Mesenchymal stem cell (in vitro differentiated cells and primary cell): ENCODE measurements around the gene SLC9A9.

Experiments used
- DNase-seq: peaks from one replicate; pipeline ENCODE4 v3.0.0-alpha.2; 2013
- H2AFZ ChIP-seq: one replicate; pipeline ENCODE4 v1.6.1; 2013; ENCODE audit warnings: low read depth, mild to moderate bottlenecking, control low read depth, inconsistent platforms, low read length, moderate library complexity
- H2AK5ac ChIP-seq: 2 replicates; pipeline ENCODE4 v1.6.1; 2013; ENCODE audit warnings: low read length, moderate library complexity, mild to moderate bottlenecking, inconsistent platforms; ENCODE audit not compliant: severe bottlenecking
- H2BK120ac ChIP-seq: one replicate; pipeline ENCODE4 v1.6.1; 2013; ENCODE audit warnings: low read depth, mild to moderate bottlenecking, inconsistent platforms, low read length, moderate library complexity
- H2BK12ac ChIP-seq, 2 experiments: one replicate each; pipeline ENCODE4 v1.6.1; 2013; ENCODE audit warnings: inconsistent platforms in 2 of 2, low read length in 2 of 2, mild to moderate bottlenecking in 2 of 2, moderate library complexity in 2 of 2, control low read depth in 1 of 2
- H2BK15ac ChIP-seq: one replicate; pipeline ENCODE4 v1.6.1; 2013; ENCODE audit warnings: mild to moderate bottlenecking, low read depth, inconsistent platforms; ENCODE audit not compliant: poor library complexity, severe bottlenecking
- H2BK5ac ChIP-seq: 2 replicates; pipeline ENCODE4 v1.6.1; 2013; ENCODE audit warnings: low read depth, mild to moderate bottlenecking, low read length, control low read depth, inconsistent platforms; ENCODE audit not compliant: poor library complexity, severe bottlenecking
- H3K14ac ChIP-seq, 2 experiments: one replicate each; pipeline ENCODE4 v1.6.1; 2013; ENCODE audit warnings: inconsistent platforms in 2 of 2, low read length in 2 of 2, control low read depth in 1 of 2, mild to moderate bottlenecking in 1 of 2, moderate library complexity in 1 of 2
- H3K18ac ChIP-seq, 2 experiments: one replicate each; pipeline ENCODE4 v1.6.1; 2013; ENCODE audit warnings: inconsistent platforms in 2 of 2, low read length in 2 of 2, control low read depth in 1 of 2, low read depth in 1 of 2, mild to moderate bottlenecking in 1 of 2
- H3K23ac ChIP-seq, 2 experiments: one replicate each; pipeline ENCODE4 v1.6.1; 2013; ENCODE audit warnings: inconsistent platforms in 2 of 2, low read length in 2 of 2, mild to moderate bottlenecking in 2 of 2, moderate library complexity in 2 of 2, control low read depth in 1 of 2
- H3K27ac ChIP-seq: 2 replicates; pipeline ENCODE4 v1.5.1; 2013; ENCODE audit warnings: mild to moderate bottlenecking, moderate library complexity, low read length, control low read depth, inconsistent platforms; ENCODE audit not compliant: poor library complexity, severe bottlenecking
- H3K27me3 ChIP-seq, 2 experiments: 2 replicates each; pipeline versions ENCODE4 v1.6.1 to v1.7.0; 2013; ENCODE audit warnings: low read length in 2 of 2, mild to moderate bottlenecking in 2 of 2, moderate library complexity in 2 of 2, control low read depth in 1 of 2, inconsistent platforms in 1 of 2; ENCODE audit not compliant: control insufficient read depth in 1 of 2, insufficient read depth in 1 of 2
- H3K36me3 ChIP-seq, 2 experiments: 2 replicates each; pipeline versions ENCODE4 v1.6.1 to v1.7.0; 2013; ENCODE audit warnings: low read length in 2 of 2, control low read depth in 1 of 2, inconsistent platforms in 1 of 2, low read depth in 1 of 2, mild to moderate bottlenecking in 1 of 2; ENCODE audit not compliant: insufficient read depth in 2 of 2, control insufficient read depth in 1 of 2
- H3K4ac ChIP-seq, 2 experiments: one replicate each; pipeline ENCODE4 v1.6.1; 2013; ENCODE audit warnings: inconsistent platforms in 2 of 2, low read length in 2 of 2, mild to moderate bottlenecking in 2 of 2, moderate library complexity in 2 of 2, control low read depth in 1 of 2, low read depth in 1 of 2
- H3K4me1 ChIP-seq: 2 replicates; pipeline ENCODE4 v1.6.1; 2013; ENCODE audit warnings: low read depth, low read length, control low read depth; ENCODE audit not compliant: control insufficient read depth, insufficient read depth
- H3K4me2 ChIP-seq: 2 replicates; pipeline ENCODE4 v1.6.1; 2013; ENCODE audit warnings: low read length, mild to moderate bottlenecking, inconsistent platforms; ENCODE audit not compliant: poor library complexity, severe bottlenecking
- H3K4me3 ChIP-seq, 2 experiments: 2 replicates each; pipeline versions ENCODE4 v1.5.1 to v1.7.0; 2013; ENCODE audit warnings: low read length in 2 of 2, mild to moderate bottlenecking in 2 of 2, control low read depth in 1 of 2, low read depth in 1 of 2; ENCODE audit not compliant: insufficient read depth in 1 of 2
- H3K79me1 ChIP-seq: replicated peaks from 2 replicates; pipeline ENCODE4 v1.6.1; 2013; ENCODE audit warnings: mild to moderate bottlenecking, control low read depth, low read length, inconsistent platforms; ENCODE audit not compliant: poor library complexity, severe bottlenecking
- H3K9ac ChIP-seq: 2 replicates; pipeline ENCODE4 v1.7.0; 2013; ENCODE audit warnings: mild to moderate bottlenecking, low read length, moderate library complexity
- H3K9me3 ChIP-seq: 2 replicates; pipeline ENCODE4 v1.7.0; 2013; ENCODE audit warnings: mild to moderate bottlenecking, low read length; ENCODE audit not compliant: control insufficient read depth
- H4K8ac ChIP-seq: one replicate; pipeline ENCODE4 v1.6.1; 2013; ENCODE audit warnings: inconsistent platforms, mild to moderate bottlenecking, low read length, moderate library complexity
- H4K91ac ChIP-seq: one replicate; pipeline ENCODE4 v1.6.1; 2013; ENCODE audit warnings: mild to moderate bottlenecking, low read length, inconsistent platforms
- WGBS: methylation state at CpG from one replicate; pipeline ENCODE4 v1.1.7; 2013; ENCODE audit warnings: mixed read lengths; 5-methylcytosine and 5-hydroxymethylcytosine counted together

Gene SLC9A9

GRCh38 chr3:143573610-143574303 lies 274.5 kb downstream of the SLC9A9 start:
- 92% methylated on average over 6 of the region's 8 CpGs for WGBS
- no peaks in the 10 kb centered on the region for H3K4me1 ChIP-seq
- H3K23ac ChIP-seq: no peak overlapping the region
- no peaks in the 10 kb centered on the region for H3K9me3 ChIP-seq
- H2AFZ ChIP-seq: no peak overlapping the region
- H3K4me2 ChIP-seq: no peak overlapping the region
- no peak overlapping the region for H3K14ac ChIP-seq
- no peak overlapping the region for H3K4ac ChIP-seq
- no peak overlapping the region for H2BK12ac ChIP-seq
- no peak overlapping the region for H3K9ac ChIP-seq
- H2BK120ac ChIP-seq: no peak overlapping the region
- no peak overlapping the region for H4K91ac ChIP-seq
- no peak for DNase-seq
- peak overlapping the region in 1 of 2 experiments; percentile 11 for H3K18ac ChIP-seq
- no peaks in the 10 kb centered on the region for H3K27me3 ChIP-seq
- no peak overlapping the region for H3K4me3 ChIP-seq
- H3K27ac ChIP-seq: no peak overlapping the region
- no peak overlapping the region for H2BK15ac ChIP-seq
- H3K79me1 ChIP-seq: no peaks in the 10 kb centered on the region
- H2AK5ac ChIP-seq: no peak overlapping the region
- H3K36me3 ChIP-seq: peaks cover 0 to 3% of the 10 kb centered on the region in 2 experiments
- no peak overlapping the region for H2BK5ac ChIP-seq
- no peak overlapping the region for H4K8ac ChIP-seq

DNA sequence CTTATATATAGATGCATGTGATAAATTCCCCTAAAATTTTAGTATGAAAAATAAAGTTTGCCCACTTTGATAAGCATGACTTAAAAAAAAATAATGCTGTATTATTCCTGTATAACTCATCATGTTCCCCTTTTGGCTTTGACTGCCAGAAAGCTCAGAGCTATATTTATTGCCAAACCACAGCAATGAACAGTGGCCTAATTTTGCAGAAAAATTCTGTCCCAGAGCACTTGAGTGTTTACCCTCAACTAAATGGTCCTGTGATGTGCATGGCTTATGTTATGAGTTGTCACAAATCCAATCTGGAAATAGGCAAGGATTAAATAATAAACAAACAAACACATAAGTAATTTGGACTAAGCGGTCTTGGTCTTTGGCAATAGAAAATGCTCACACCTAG lies 276.7 kb downstream of the SLC9A9 start:
- no peak overlapping the region for H4K91ac ChIP-seq
- 82% methylated on average over 1 of the region's 1 CpG for WGBS
- no peak overlapping the region for H3K23ac ChIP-seq

GRCh38 chr3:143567823-143568222 lies 280.4 kb downstream of the SLC9A9 start:
- DNase-seq: no peak
- Histone ChIP-seq H3K18ac (no peak overlapping the region), H3K36me3 (no peaks in the 10 kb centered on the region), H3K9ac (no peak overlapping the region), H2AFZ (peak overlapping the region; percentile 42), H2BK12ac (no peak overlapping the region), H3K27ac (no peak overlapping the region), H4K91ac (no peak overlapping the region), H4K8ac (no peak overlapping the region), H3K23ac (no peak overlapping the region), H3K4ac (no peak overlapping the region), H3K4me1 (no peaks in the 10 kb centered on the region), H3K4me2 (no peak overlapping the region), H3K9me3 (no peaks in the 10 kb centered on the region), H2BK120ac (no peak overlapping the region), H3K27me3 (no peaks in the 10 kb centered on the region), H3K14ac (no peak overlapping the region), H3K4me3 (no peak overlapping the region), H3K79me1 (no peaks in the 10 kb centered on the region), H2AK5ac (no peak overlapping the region), H2BK15ac (no peak overlapping the region), H2BK5ac (no peak overlapping the region)
- 96% methylated on average over 2 of the region's 2 CpGs for WGBS

More for the DNA sequence above, 276.7 kb downstream of the SLC9A9 start:
- H3K9ac ChIP-seq: no peak overlapping the region
- no peak overlapping the region for H3K4me2 ChIP-seq
- H3K9me3 ChIP-seq: no peaks in the 10 kb centered on the region
- H3K4ac ChIP-seq: no peak overlapping the region
- no peak overlapping the region for H2AK5ac ChIP-seq
- no peak overlapping the region for H2BK120ac ChIP-seq
- no peak overlapping the region for H3K18ac ChIP-seq
- no peaks in the 10 kb centered on the region for H3K27me3 ChIP-seq
- peak; percentile 8 for DNase-seq
- H3K79me1 ChIP-seq: no peaks in the 10 kb centered on the region
- H2BK12ac ChIP-seq: no peak overlapping the region
- no peak overlapping the region for H4K8ac ChIP-seq
- no peak overlapping the region for H3K27ac ChIP-seq
- H2BK5ac ChIP-seq: no peak overlapping the region
- H2BK15ac ChIP-seq: no peak overlapping the region
- H3K14ac ChIP-seq: no peak overlapping the region
- H3K4me3 ChIP-seq: no peak overlapping the region
- no peak overlapping the region for H2AFZ ChIP-seq
- no peaks in the 10 kb centered on the region for H3K36me3 ChIP-seq
- no peaks in the 10 kb centered on the region for H3K4me1 ChIP-seq

DNA sequence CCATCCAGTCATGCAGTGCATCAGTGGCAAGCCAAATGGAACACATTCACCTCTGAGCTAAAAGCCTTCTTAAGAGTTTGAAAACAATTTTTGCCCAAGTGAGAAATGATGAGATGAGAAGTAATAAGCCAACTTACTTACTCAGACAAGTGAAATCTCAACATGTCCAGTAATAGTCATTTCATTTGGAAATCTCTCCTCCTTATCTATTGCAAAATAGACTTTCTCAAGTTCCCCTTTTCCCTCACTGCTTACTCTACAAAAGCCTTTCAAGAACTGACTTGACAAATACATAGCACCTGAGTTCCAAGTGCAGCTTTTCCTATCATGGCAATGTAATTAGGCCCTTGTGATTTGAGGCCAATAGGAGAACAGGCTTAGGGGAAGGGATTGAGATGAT lies 282.3 kb downstream of the SLC9A9 start:
- H3K14ac ChIP-seq: no peak overlapping the region
- no peak overlapping the region for H2AK5ac ChIP-seq
- H3K79me1 ChIP-seq: no peaks in the 10 kb centered on the region
- no peak overlapping the region for H3K9ac ChIP-seq
- H2BK120ac ChIP-seq: no peak overlapping the region
- no peak overlapping the region for H3K4ac ChIP-seq
- no peak overlapping the region for H3K23ac ChIP-seq
- H2AFZ ChIP-seq: no peak overlapping the region
- no peak overlapping the region for H4K91ac ChIP-seq
- peak; percentile 53 for DNase-seq
- no peak overlapping the region for H4K8ac ChIP-seq
- no peak overlapping the region for H3K4me2 ChIP-seq
- no peak overlapping the region for H3K18ac ChIP-seq
- no peaks in the 10 kb centered on the region for H3K36me3 ChIP-seq
- H3K4me3 ChIP-seq: no peak overlapping the region
- no peaks in the 10 kb centered on the region for H3K4me1 ChIP-seq
- no peak overlapping the region for H2BK15ac ChIP-seq
- H2BK12ac ChIP-seq: no peak overlapping the region
- H3K27me3 ChIP-seq: no peaks in the 10 kb centered on the region
- H3K9me3 ChIP-seq: no peaks in the 10 kb centered on the region
- H3K27ac ChIP-seq: no peak overlapping the region
- H2BK5ac ChIP-seq: no peak overlapping the region
